IPS DF 4.7 (cell line): ENCODE results near the gene LCMT1.
A peak's percentile ranks its signal among the peaks of the same experiment; 100 is the strongest.
"Not testable (repeated sequence)": the region's sequence is repeated elsewhere in the genome, so short reads cannot be mapped to it uniquely, and the experiment has no call there.

Source experiments
- DNase-seq: peaks from one replicate; pipeline ENCODE4 v3.0.0-alpha.2; 2013; ENCODE audit warnings: low spot score; ENCODE audit errors: extremely low read depth

Gene LCMT1

GRCh38 chr16:25111403-25112166 is at the start of gene LCMT1:
TSS of gene LCMT1 (plus strand) at chr16:25111742. CDS start at chr16:25111884, 142 bp downstream.
- peak; percentile 97 for DNase-seq

- DNase-seq = no peak
Observed at GRCh38 chr16:25063102-25063501, 48.4 kb upstream of the LCMT1 start.

GRCh38 chr16:25063865-25064264 is 47.7 kb upstream of the LCMT1 start:
- DNase-seq = no peak

- DNase-seq = not testable (repeated sequence)
Observed at GRCh38 chr16:25064281-25064680, 47.3 kb upstream of the LCMT1 start.

GRCh38 chr16:25064937-25065336 is 46.6 kb upstream of the LCMT1 start:
- no peak for DNase-seq

- DNase-seq = no peak
Observed at GRCh38 chr16:25065899-25066298, 45.6 kb upstream of the LCMT1 start.

- DNase-seq = no peak
Observed at GRCh38 chr16:25066426-25066746, 45.2 kb upstream of the LCMT1 start.

- no peak for DNase-seq
Observed at GRCh38 chr16:25066747-25067631, 44.6 kb upstream of the LCMT1 start.

- DNase-seq = no peak
Observed at GRCh38 chr16:25073854-25074253, 37.7 kb upstream of the LCMT1 start.

GRCh38 chr16:25078386-25078978 is 33.1 kb upstream of the LCMT1 start:
- no peak for DNase-seq

GRCh38 chr16:25079637-25080378 is 31.7 kb upstream of the LCMT1 start:
- DNase-seq = no peak

GRCh38 chr16:25080420-25081131 is 31.0 kb upstream of the LCMT1 start:
- DNase-seq = no peak

GRCh38 chr16:25081702-25082101 is 29.8 kb upstream of the LCMT1 start:
- no peak for DNase-seq

GRCh38 chr16:25083065-25083464 is 28.5 kb upstream of the LCMT1 start:
- no peak for DNase-seq

GRCh38 chr16:25083701-25084100 is 27.8 kb upstream of the LCMT1 start:
- no peak for DNase-seq

GRCh38 chr16:25084797-25085196 is 26.7 kb upstream of the LCMT1 start:
- no peak for DNase-seq

GRCh38 chr16:25087761-25088160 is 23.8 kb upstream of the LCMT1 start:
- no peak for DNase-seq

- no peak for DNase-seq
Observed at GRCh38 chr16:25089351-25089750, 22.2 kb upstream of the LCMT1 start.

GRCh38 chr16:25092441-25092840 is 19.1 kb upstream of the LCMT1 start:
- no peak for DNase-seq

- no peak for DNase-seq
Observed at GRCh38 chr16:25093208-25094061, 18.1 kb upstream of the LCMT1 start.
